ENCODE data around the gene MAP3K10. TPM values are rescaled to one million over a fixed set of nuclear protein-coding genes. Genes with fewer than 3 reads are reported as not detected.

Gene MAP3K10
- total and polyA plus RNA-seq, 9 of the 15 experiments (the other 6 are each of a cell fraction or from before 2014, with no cell fraction given), result 0.01 to 8.0 (median 2.7) TPM; not detected in 1

GRCh38 chr19:40263440-40264313 lies 72.5 kb downstream of the MAP3K10 start:
- ChIA-PET POLR2A (interaction anchor here (0.9 to 1.1 kb wide), 2 partner anchors 10 to 11 kb away, joined by 3 to 4 read pairs; no protein-coding TSS in a partner anchor), CTCF (ENCODE audit: low intra/inter-chr PET ratio) (no interaction called here)
- no peak for DNase-seq (ENCODE audit: extremely low read depth in 1 of 4, low spot score in 3 of 4)
- peak; percentile 15; the same call in 1 of the 2 replicates for TF ChIP-seq POLR2G (IDR thresholded peaks at IDR 0.05; ENCODE audit: low read depth, low read length)
- TF ChIP-seq ZNF449 (CRISPR knock-in tag; IDR thresholded peaks at IDR 0.05), result no peak
- peak; percentile 48 for TF ChIP-seq PRDM10 (IDR thresholded peaks at IDR 0.05; ENCODE audit: partially characterized antibody)
- Histone ChIP-seq H3K4me1 (replicated peaks in 1 of 2; ENCODE audit: control insufficient read depth in 2 of 2, insufficient read depth in 2 of 2, low read length in 2 of 2) (peaks cover 16 to 47% of the 10 kb centered on the region in 2 experiments; a peak in 4 of 5 replicates), H2AFZ (ENCODE audit: low read depth, low read length) (no peak overlapping the region), H3K9me1 (ENCODE audit: control insufficient read depth, insufficient read depth, low read length) (no peaks in the 10 kb centered on the region), H3K27ac (ENCODE audit: extremely low read depth, low read depth, low read length) (no peak overlapping the region), H3K9ac (ENCODE audit: insufficient read depth in 1 of 2, low read depth in 2 of 2, low read length in 2 of 2) (peak overlapping the region in 1 of 2 experiments; percentile 28; a peak in 1 of 4 replicates), H3K4me3 (no peak overlapping the region), H3K79me2 (ENCODE audit: control insufficient read depth, insufficient read depth, low read length) (peaks cover 84% of the 10 kb centered on the region), H3K9me3 (replicated peaks; ENCODE audit: control insufficient read depth, insufficient read depth, low read depth, low read length) (no peaks in the 10 kb centered on the region), H3K27me3 (ENCODE audit: control insufficient read depth in 2 of 2, insufficient read depth in 2 of 2, low read length in 2 of 2) (no peaks in the 10 kb centered on the region), H3K4me2 (ENCODE audit: insufficient read depth, low read length) (no peak overlapping the region), H4K20me1 (replicated peaks; ENCODE audit: control insufficient read depth, insufficient read depth, low read length) (peaks cover 16% of the 10 kb centered on the region; the same call in 1 of the 2 replicates), H3K36me3 (ENCODE audit: control insufficient read depth, insufficient read depth, low read length) (peaks cover 63% of the 10 kb centered on the region; the same call in 2 of the 3 replicates)
- intact Hi-C loops (cut with micrococcal nuclease), result no loop called here
- BruUV-seq (replicated peaks), result no TSS peak
- no peak for FAIRE-seq
- ATAC-seq, result no peak
- in situ Hi-C loops (cut with MboI), result no loop called here
- WGBS (ENCODE audit: insufficient coverage, low coverage, missing lambda C conversion rate), result 97% methylated on average over 21 of the region's 24 CpGs

All from K562 (cell line).